Activated naive CD4-positive, alpha-beta T cell treated with anti-CD3 and anti-CD28 coated beads, Interleukin-2, amount 50 U/mL, for 72 hours (primary cell): ENCODE data around the gene MORN3. TPM values are rescaled to one million over a fixed set of nuclear protein-coding genes. Genes with fewer than 3 reads are reported as not detected.
"Not testable (repeated sequence)": the region's sequence is repeated elsewhere in the genome, so short reads cannot be mapped to it uniquely, and the experiment has no call there.

Experiments
- ATAC-seq, 2 donors: fragments of 150-1000 bp; cut with Tn5 transposase; 2 replicates each; pipeline ENCODE4 v1.10.0; 2021; ENCODE audit warnings: mild to moderate bottlenecking in 2 of 2, moderate library complexity in 2 of 2
- DNase-seq, 2 donors: peaks; one replicate each; pipeline ENCODE4 v3.0.0; 2021 to 2022; ENCODE audit warnings: low spot score in 2 of 2
- H3K27ac Mint-ChIP-seq, 2 donors: one replicate each; pipeline ENCODE4 v1.8.0; 2022; ENCODE audit warnings: mild to moderate bottlenecking in 2 of 2, mixed read lengths in 2 of 2
- H3K36me3 Mint-ChIP-seq, 2 donors: one replicate each; pipeline ENCODE4 v1.8.0; 2022; ENCODE audit warnings: mixed read lengths in 2 of 2
- H3K9me3 Mint-ChIP-seq, 2 donors: one replicate each; pipeline ENCODE4 v1.8.0; 2022; ENCODE audit warnings: mixed read lengths in 2 of 2
- total RNA-seq, 2 donors: library from RNA; stranded (reverse); gene quantifications; one replicate each; pipeline ENCODE4 v1.2.3, GENCODE V29; 2022

MORN3 gene
- total RNA-seq, 2 donors from 2014 or later: 1.3 to 2.9 TPM

DNA sequence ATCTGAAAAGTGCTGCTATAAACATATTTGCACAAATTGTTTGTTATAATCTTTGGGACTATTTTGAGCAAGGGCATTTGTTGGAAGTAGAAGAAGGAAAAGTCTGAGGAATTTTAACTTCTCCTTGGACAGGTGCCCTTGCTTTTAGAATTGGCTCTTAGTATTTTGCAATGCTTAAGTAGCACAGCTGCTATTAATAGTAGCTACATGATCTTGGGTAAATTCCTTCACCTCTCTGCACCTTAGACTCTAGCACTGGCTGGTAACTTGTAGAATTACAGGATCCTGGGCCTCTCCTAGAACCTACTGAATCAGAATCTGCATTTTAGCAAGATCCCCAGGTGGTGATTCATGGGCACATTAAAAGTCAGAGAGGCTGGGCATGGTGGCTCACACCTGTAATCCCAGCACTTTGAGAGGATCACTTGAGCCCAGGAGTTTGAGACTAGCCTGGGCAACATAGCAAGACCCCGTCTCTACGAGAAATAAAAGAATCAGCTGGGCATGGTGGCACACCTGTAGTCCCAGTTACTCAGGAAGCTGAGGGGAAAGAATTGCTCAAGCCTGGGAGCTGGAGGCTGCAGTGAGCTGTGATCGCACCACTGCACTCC, 32.3 kb upstream of the MORN3 start:
- ATAC-seq (no peak), DNase-seq (no peak)
- Mint-ChIP-seq H3K36me3 (no peaks in the 10 kb centered on the region), H3K27ac (peak overlapping the region in 1 of 2 donors; percentile 75), H3K9me3 (no peaks in the 10 kb centered on the region)

DNA sequence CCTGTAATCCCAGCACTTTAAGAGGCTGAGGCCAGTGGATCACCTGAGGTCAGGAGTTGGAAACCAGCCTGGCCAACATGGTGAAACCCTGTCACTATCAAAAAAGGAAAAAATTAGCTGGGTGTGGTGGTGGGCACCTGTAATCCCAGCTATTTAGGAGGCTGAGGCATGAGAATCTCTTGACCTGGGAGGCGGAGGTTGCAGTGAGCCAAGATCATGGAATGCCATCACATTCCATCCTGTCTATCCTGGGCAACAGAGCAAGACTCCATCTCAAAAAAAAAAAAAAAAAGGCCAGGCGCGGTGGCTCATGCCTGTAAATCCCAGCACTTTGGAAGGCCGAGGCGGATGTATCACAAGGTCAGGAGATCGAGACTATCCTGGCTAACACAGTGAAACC, 28.4 kb upstream of the MORN3 start:
- H3K36me3 Mint-ChIP-seq, DNase-seq, ATAC-seq, H3K9me3 Mint-ChIP-seq, H3K27ac Mint-ChIP-seq: not testable (repeated sequence)

DNA sequence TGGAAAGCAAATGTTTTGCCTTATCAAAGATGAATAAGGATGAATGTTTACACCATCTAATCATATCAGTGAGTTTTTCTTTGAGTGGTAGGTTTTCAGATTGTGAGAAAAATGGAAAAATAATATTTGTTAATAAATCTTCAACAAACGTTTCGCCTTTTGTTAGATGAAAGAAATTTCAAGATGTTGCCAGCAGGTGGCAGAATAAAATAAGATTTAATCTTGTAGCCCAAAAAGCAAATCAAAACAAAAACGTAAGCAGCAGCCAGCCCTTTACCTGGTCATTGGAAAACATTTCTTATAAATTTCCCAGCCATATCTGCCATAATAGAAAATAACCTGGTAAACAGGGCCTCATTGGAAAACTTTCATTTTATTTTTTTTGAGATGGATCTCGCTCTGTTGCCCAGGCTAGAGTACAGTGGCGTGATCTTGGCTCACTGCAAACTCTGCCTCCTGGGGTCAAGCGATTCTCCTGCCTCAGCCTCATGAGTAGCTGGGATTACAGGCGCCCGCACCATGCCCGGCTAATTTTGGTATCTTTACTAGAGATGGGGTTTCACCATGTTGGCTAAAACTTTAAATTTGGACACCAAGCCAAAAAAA, 27.7 kb upstream of the MORN3 start:
- DNase-seq (peak in 1 of 2 donors; percentile 48), ATAC-seq (no peak)

GRCh38 chr12:121693155-121693687, 23.8 kb upstream of the MORN3 start:
- Mint-ChIP-seq H3K27ac (no peak overlapping the region), H3K9me3 (no peaks in the 10 kb centered on the region), H3K36me3 (no peaks in the 10 kb centered on the region)
- no peak for DNase-seq
- ATAC-seq: no peak

More for the DNA sequence above, 27.7 kb upstream of the MORN3 start:
- Mint-ChIP-seq H3K36me3 (no peaks in the 10 kb centered on the region), H3K27ac (peak overlapping the region in 1 of 2 donors; percentile 56), H3K9me3 (no peaks in the 10 kb centered on the region)

GRCh38 chr12:121692744-121693143, 23.3 kb upstream of the MORN3 start:
- DNase-seq, H3K36me3 Mint-ChIP-seq, H3K27ac Mint-ChIP-seq, ATAC-seq, H3K9me3 Mint-ChIP-seq: not testable (repeated sequence)

GRCh38 chr12:121689430-121689829, 20.0 kb upstream of the MORN3 start:
- Mint-ChIP-seq H3K27ac (no peak overlapping the region), H3K9me3 (no peaks in the 10 kb centered on the region), H3K36me3 (no peaks in the 10 kb centered on the region)
- ATAC-seq: no peak
- DNase-seq: no peak

GRCh38 chr12:121688966-121689365, 19.5 kb upstream of the MORN3 start:
- no peak overlapping the region for H3K27ac Mint-ChIP-seq
- no peaks in the 10 kb centered on the region for H3K36me3 Mint-ChIP-seq
- H3K9me3 Mint-ChIP-seq: no peaks in the 10 kb centered on the region
- no peak for ATAC-seq
- no peak for DNase-seq

- ATAC-seq, H3K27ac Mint-ChIP-seq, H3K9me3 Mint-ChIP-seq, DNase-seq, H3K36me3 Mint-ChIP-seq: not testable (repeated sequence)
These were observed 10.3 kb upstream of the MORN3 start for GRCh38 chr12:121679661-121680197.

GRCh38 chr12:121678716-121679300, 9.4 kb upstream of the MORN3 start:
- no peaks in the 10 kb centered on the region for H3K36me3 Mint-ChIP-seq

GRCh38 chr12:121678305-121678704, 8.9 kb upstream of the MORN3 start:
- no peaks in the 10 kb centered on the region for H3K36me3 Mint-ChIP-seq
- no peak for ATAC-seq
- peak overlapping the region in 1 of 2 donors; percentile 3 for H3K27ac Mint-ChIP-seq

More at GRCh38 chr12:121678716-121679300, 9.4 kb upstream of the MORN3 start:
- no peak for DNase-seq
- Mint-ChIP-seq H3K27ac (peak overlapping the region in 1 of 2 donors; percentile 3), H3K9me3 (no peaks in the 10 kb centered on the region)
- no peak for ATAC-seq

GRCh38 chr12:121676190-121676589, 6.7 kb upstream of the MORN3 start:
- ATAC-seq (no peak), DNase-seq (no peak)
- H3K36me3 Mint-ChIP-seq: no peaks in the 10 kb centered on the region
- H3K27ac Mint-ChIP-seq: peak overlapping the region; percentile 60 to 76
- H3K9me3 Mint-ChIP-seq: no peaks in the 10 kb centered on the region

More at GRCh38 chr12:121678305-121678704, 8.9 kb upstream of the MORN3 start:
- DNase-seq: no peak
- H3K9me3 Mint-ChIP-seq: no peaks in the 10 kb centered on the region

GRCh38 chr12:121673013-121673511, 3.6 kb upstream of the MORN3 start:
- Mint-ChIP-seq H3K9me3 (no peaks in the 10 kb centered on the region), H3K27ac (peak overlapping the region; percentile 99 to 100), H3K36me3 (no peaks in the 10 kb centered on the region)
- no peak for DNase-seq
- ATAC-seq: no peak

DNA sequence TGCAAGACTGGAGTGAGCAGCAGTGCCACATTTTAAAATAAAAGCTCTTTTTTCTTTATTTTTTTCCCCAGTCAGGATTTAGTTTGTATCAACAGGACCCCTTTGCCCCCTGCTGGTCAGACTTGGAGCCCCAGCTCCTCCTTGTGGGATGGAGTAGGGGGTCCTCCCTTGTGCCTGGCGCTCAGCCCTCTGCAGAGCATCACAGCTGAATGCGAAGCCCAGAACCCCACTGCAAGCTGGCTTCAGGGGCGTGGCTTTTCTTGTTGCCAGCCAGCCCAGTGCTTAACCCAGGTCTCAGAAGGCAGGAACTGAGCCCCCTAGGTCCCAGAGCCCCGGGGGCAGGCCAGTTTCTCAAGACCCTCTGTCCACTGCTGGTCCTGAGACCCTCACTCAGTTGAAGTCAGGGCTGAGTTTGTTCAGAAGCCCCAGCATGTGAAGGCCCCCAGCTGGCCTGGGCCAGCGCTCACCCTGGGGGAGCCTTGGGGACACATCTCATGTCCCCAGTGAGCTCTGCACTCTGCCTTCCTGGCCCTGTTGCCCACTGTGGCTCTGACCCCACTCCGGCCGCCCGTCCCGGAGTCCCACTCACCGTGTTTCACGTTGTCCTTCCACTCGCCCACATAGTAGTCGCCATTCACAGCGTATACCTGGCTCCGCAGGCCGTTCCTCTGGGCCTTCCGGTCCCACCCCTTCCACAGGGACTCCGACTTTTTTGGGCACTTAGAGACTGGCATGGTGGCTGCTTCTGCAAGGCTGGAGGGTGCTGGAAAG, 519 bp downstream of the MORN3 start:
- ATAC-seq (no peak), DNase-seq (peak in 1 of 2 donors; percentile 54)
- Mint-ChIP-seq H3K9me3 (no peaks in the 10 kb centered on the region), H3K27ac (no peak overlapping the region), H3K36me3 (peaks cover 6 to 7% of the 10 kb centered on the region in 2 donors)

DNA sequence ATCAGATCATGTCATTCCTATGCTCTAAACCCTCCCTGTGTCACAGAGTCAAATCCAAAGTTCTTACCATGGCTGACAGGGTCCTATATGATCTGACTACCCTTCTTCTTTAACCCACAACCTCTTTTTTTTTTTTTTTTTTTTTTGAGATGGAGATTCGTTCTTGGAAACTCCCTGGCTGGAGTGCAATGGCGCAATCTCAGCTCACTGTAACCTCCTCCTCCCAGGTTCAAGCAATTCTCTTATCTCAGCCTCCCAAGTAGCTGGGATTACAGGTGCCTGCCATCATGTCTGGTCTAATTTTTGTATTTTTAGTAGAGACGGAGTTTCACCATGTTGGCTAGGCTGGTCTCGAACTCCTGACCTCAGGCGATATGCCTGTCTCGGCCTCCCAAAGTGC, 2.6 kb downstream of the MORN3 start:
- peak overlapping the region in 1 of 2 donors; percentile 44 for H3K27ac Mint-ChIP-seq
- H3K36me3 Mint-ChIP-seq: peaks cover 7 to 16% of the 10 kb centered on the region in 2 donors
- not testable (repeated sequence) for H3K9me3 Mint-ChIP-seq, DNase-seq, ATAC-seq

- Mint-ChIP-seq H3K9me3 (no peaks in the 10 kb centered on the region), H3K27ac (peak overlapping the region in 1 of 2 donors; percentile 91)
- ATAC-seq: no peak
These were observed 5.9 kb downstream of the MORN3 start for GRCh38 chr12:121663610-121663929.

GRCh38 chr12:121661353-121662105, 7.9 kb downstream of the MORN3 start:
- peaks cover 7 to 16% of the 10 kb centered on the region in 2 donors for H3K36me3 Mint-ChIP-seq
- not testable (repeated sequence) for ATAC-seq, DNase-seq, H3K9me3 Mint-ChIP-seq
- H3K27ac Mint-ChIP-seq: peak overlapping the region in 1 of 2 donors; percentile 67

More at GRCh38 chr12:121663610-121663929, 5.9 kb downstream of the MORN3 start:
- H3K36me3 Mint-ChIP-seq: peaks cover 7 to 16% of the 10 kb centered on the region in 2 donors
- no peak for DNase-seq
